Measurements from ENCODE around the gene EIF4G3. TPM values are rescaled to one million over a fixed set of nuclear protein-coding genes. Genes with fewer than 3 reads are reported as not detected.

EIF4G3 gene
- total and polyA plus RNA-seq, 2 donors (not counting 3 experiments of a cell fraction or from before 2014, with no cell fraction given): 40.7 to 78.5 TPM

DNA sequence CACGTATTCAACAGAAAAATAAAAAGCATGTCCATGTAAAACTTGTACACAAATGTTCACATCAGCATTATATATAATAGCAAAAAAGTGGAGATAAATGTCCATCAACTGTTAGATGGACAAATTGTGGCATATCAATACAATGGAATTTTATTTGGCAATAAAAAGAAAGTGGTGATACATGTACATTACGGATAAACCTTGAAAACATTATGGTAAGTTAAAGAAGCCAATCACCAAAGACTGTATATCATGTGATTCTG, 76.9 kb downstream of the EIF4G3 start:
- DNase-seq (ENCODE audit: low read depth, low spot score): no peak
- intact Hi-C loops (cut with micrococcal nuclease) (no loop called here), dilution Hi-C loops (cut with MboI; ENCODE audit: extremely low pct_ligation_motif_present, low sequenced_read_pairs) (no loop called here)
- Histone ChIP-seq H4K20me1 (replicated peaks; ENCODE audit: control insufficient read depth, extremely low read depth, insufficient read depth, low read length) (no peaks in the 10 kb centered on the region), H3K9ac (replicated peaks; ENCODE audit: extremely low read depth, insufficient read depth, low read length) (no peak overlapping the region), H3K27ac (ENCODE audit: insufficient read depth, low read depth, low read length) (no peak overlapping the region), H3K4me3 (replicated peaks in 1 of 3; ENCODE audit: insufficient read depth in 1 of 3, low read depth in 1 of 3, low read length in 3 of 3) (no peak overlapping the region), H3K79me2 (ENCODE audit: control insufficient read depth, insufficient read depth, low read length) (peaks cover 32% of the 10 kb centered on the region), H3K27me3 (ENCODE audit: control insufficient read depth in 2 of 2, insufficient read depth in 2 of 2, low read length in 2 of 2) (no peaks in the 10 kb centered on the region), H3K9me1 (replicated peaks; ENCODE audit: control insufficient read depth, extremely low read depth, insufficient read depth, low read length) (no peaks in the 10 kb centered on the region), H3K4me2 (ENCODE audit: insufficient read depth, low read length) (no peak overlapping the region), H3K4me1 (ENCODE audit: control insufficient read depth, extremely low read depth, insufficient read depth, low read length) (peaks cover 30% of the 10 kb centered on the region), H2AFZ (ENCODE audit: low read depth, low read length) (no peak overlapping the region), H3K36me3 (ENCODE audit: control insufficient read depth in 2 of 2, extremely low read depth in 1 of 2, insufficient read depth in 2 of 2, low read length in 2 of 2) (no peaks in the 10 kb centered on the region), H3K9me3 (replicated peaks; ENCODE audit: control insufficient read depth, insufficient read depth, low read length) (no peaks in the 10 kb centered on the region)
- no peak for TF ChIP-seq MYC (IDR thresholded peaks at IDR 0.05; ENCODE audit: low read depth, low read length)
- no peak for TF ChIP-seq GATA2 (IDR thresholded peaks at IDR 0.05; ENCODE audit: insufficient read depth, insufficient read length, low read depth, low read length)
- TF ChIP-seq FOS (IDR thresholded peaks at IDR 0.05; ENCODE audit: borderline replicate concordance, insufficient read depth, low read length): no peak
- BruUV-seq (replicated peaks): no TSS peak
- ChIA-PET CTCF (no interaction called here), POLR2A (no interaction called here)
- FAIRE-seq: no peak

GRCh38 chr1:21099034-21099868, 77.4 kb downstream of the EIF4G3 start:
- Histone ChIP-seq H3K36me3 (ENCODE audit: control insufficient read depth in 2 of 2, extremely low read depth in 1 of 2, insufficient read depth in 2 of 2, low read length in 2 of 2) (no peaks in the 10 kb centered on the region), H3K9me1 (replicated peaks; ENCODE audit: control insufficient read depth, extremely low read depth, insufficient read depth, low read length) (no peaks in the 10 kb centered on the region), H4K20me1 (replicated peaks; ENCODE audit: control insufficient read depth, extremely low read depth, insufficient read depth, low read length) (no peaks in the 10 kb centered on the region), H3K27me3 (ENCODE audit: control insufficient read depth in 2 of 2, insufficient read depth in 2 of 2, low read length in 2 of 2) (no peaks in the 10 kb centered on the region), H2AFZ (ENCODE audit: low read depth, low read length) (no peak overlapping the region), H3K4me3 (replicated peaks in 1 of 3; ENCODE audit: insufficient read depth in 1 of 3, low read depth in 1 of 3, low read length in 3 of 3) (no peak overlapping the region), H3K4me2 (ENCODE audit: insufficient read depth, low read length) (no peak overlapping the region), H3K4me1 (ENCODE audit: control insufficient read depth, extremely low read depth, insufficient read depth, low read length) (peaks cover 30% of the 10 kb centered on the region), H3K79me2 (ENCODE audit: control insufficient read depth, insufficient read depth, low read length) (peaks cover 34% of the 10 kb centered on the region), H3K9me3 (replicated peaks; ENCODE audit: control insufficient read depth, insufficient read depth, low read length) (no peaks in the 10 kb centered on the region), H3K27ac (ENCODE audit: insufficient read depth, low read depth, low read length) (no peak overlapping the region), H3K9ac (replicated peaks; ENCODE audit: extremely low read depth, insufficient read depth, low read length) (no peak overlapping the region)
- ChIA-PET POLR2A (interaction anchor here (0.5 kb wide), 1 partner anchor 30 kb away, joined by 3 read pairs; no protein-coding TSS in a partner anchor), CTCF (no interaction called here)
- dilution Hi-C loops (cut with MboI; ENCODE audit: extremely low pct_ligation_motif_present, low sequenced_read_pairs) (no loop called here), intact Hi-C loops (cut with micrococcal nuclease) (no loop called here)
- DNase-seq (ENCODE audit: low read depth, low spot score): no peak
- no peak for FAIRE-seq
- no TSS peak for BruUV-seq (replicated peaks)
- TF ChIP-seq FOS (IDR thresholded peaks at IDR 0.05; ENCODE audit: borderline replicate concordance, insufficient read depth, low read length): no peak
- TF ChIP-seq MAX (IDR thresholded peaks at IDR 0.05; ENCODE audit: insufficient read depth, insufficient read length): no peak
- no peak for TF ChIP-seq JUN (IDR thresholded peaks at IDR 0.05; ENCODE audit: borderline replicate concordance, insufficient read depth, insufficient read length, low read depth)
- no peak for TF ChIP-seq EZH2 (IDR thresholded peaks at IDR 0.05; ENCODE audit: borderline replicate concordance, low read depth, low read length, severe bottlenecking)
- no peak for TF ChIP-seq GATA2 (IDR thresholded peaks at IDR 0.05; ENCODE audit: insufficient read depth, insufficient read length, low read depth, low read length)
- TF ChIP-seq POLR2AphosphoS5 (IDR thresholded peaks at IDR 0.05; ENCODE audit: insufficient read depth, low read depth, low read length): no peak
- TF ChIP-seq, protein P1, sequence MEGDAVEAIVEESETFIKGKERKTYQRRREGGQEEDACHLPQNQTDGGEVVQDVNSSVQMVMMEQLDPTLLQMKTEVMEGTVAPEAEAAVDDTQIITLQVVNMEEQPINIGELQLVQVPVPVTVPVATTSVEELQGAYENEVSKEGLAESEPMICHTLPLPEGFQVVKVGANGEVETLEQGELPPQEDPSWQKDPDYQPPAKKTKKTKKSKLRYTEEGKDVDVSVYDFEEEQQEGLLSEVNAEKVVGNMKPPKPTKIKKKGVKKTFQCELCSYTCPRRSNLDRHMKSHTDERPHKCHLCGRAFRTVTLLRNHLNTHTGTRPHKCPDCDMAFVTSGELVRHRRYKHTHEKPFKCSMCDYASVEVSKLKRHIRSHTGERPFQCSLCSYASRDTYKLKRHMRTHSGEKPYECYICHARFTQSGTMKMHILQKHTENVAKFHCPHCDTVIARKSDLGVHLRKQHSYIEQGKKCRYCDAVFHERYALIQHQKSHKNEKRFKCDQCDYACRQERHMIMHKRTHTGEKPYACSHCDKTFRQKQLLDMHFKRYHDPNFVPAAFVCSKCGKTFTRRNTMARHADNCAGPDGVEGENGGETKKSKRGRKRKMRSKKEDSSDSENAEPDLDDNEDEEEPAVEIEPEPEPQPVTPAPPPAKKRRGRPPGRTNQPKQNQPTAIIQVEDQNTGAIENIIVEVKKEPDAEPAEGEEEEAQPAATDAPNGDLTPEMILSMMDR (IDR thresholded peaks at IDR 0.05; ENCODE audit: extremely low read depth in 1 of 2, insufficient read depth in 1 of 2, low read depth in 1 of 2, low read length in 2 of 2): no peak
- TF ChIP-seq POLR2A (IDR thresholded peaks at IDR 0.05; ENCODE audit: low read depth, low read length): no peak
- no peak for TF ChIP-seq MYC (IDR thresholded peaks at IDR 0.05; ENCODE audit: low read depth, low read length)

Data from endothelial cell of umbilical vein (primary cell).